HG03108 (cell line): ENCODE results near the gene TIMM13.

Source experiments
- ATAC-seq: cut with Tn5 transposase; IDR thresholded peaks from one replicate; pipeline ENCODE4 v1.9.1; 2021; ENCODE audit warnings: moderate library complexity; ENCODE audit not compliant: unreplicated experiment

The TIMM13 gene

DNA sequence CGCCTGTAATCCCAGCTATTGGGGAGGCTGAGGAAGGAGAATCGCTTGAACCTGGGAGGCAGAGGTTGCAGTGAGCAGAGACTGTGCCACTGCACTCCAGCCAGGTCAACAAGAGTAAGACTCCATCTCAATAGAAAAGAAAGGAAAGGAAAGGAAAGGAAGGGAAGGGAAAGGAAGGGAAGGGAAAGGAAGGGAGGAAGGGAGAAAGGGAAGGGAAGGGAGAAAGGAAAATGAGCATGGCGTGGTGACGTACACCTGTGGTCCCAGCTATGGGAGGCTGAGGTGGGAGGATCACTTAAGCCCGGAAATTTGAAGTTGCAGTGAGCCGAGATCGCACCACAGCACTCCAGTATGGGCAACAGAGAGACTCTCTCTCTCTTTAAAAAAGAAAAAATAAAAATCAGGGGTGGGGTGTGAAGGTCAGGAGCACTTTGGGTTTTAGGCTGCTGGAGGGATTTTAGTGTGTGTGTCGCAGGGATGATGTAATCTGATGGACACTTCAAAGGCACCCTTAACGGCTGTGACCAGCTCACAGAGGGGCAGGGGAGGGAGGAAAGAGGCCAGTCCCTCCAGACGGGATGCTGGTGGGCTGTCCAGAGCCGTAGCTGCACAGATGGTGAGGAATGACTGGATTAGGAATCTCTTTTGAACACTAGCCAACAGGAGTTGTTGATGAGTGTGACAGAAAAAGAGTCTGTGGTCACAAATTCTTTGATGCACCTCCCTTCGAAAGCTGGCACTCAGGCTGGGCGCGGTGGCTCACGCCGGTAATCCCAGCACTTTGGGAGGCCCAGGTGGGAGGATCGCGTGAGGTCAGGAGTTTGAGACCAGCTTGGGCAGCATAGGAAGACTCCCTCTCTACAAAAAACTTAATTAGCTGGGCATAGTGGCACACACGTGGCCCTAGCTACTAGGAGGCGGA, 39.8 kb downstream of the TIMM13 start:
- no peak for ATAC-seq

DNA sequence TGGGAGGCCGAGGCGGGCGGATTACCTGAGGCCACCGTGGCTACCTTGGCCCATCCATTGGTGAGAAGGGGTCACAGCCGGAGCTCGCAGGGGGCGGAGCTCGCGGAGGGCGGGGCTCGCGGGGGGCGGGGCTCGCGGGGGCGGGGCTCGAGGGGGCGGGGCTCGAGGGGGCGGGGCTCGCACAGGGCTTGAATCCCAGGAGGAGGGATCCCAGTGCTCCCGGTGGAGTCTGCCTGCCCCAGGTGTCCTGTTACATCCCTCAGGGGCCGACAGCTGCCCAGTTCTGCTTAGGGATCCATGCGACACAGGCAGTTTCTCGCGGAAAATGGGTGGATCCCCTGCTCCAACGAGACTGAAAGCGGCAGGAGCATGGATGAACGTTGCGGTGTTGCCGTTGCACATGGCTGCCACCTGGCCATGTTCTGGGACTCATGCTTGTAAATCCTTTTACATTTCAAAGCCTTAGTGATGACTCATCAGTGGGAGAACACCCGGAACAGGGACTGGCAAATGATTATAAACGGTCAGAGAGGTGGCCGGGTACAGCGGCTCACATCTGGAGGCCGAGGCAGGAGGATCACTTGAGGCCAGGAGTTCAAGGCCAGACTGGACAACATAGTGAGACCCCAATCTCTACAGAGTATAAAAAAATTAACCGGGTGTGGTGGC, 42.2 kb downstream of the TIMM13 start:
- ATAC-seq = no peak

DNA sequence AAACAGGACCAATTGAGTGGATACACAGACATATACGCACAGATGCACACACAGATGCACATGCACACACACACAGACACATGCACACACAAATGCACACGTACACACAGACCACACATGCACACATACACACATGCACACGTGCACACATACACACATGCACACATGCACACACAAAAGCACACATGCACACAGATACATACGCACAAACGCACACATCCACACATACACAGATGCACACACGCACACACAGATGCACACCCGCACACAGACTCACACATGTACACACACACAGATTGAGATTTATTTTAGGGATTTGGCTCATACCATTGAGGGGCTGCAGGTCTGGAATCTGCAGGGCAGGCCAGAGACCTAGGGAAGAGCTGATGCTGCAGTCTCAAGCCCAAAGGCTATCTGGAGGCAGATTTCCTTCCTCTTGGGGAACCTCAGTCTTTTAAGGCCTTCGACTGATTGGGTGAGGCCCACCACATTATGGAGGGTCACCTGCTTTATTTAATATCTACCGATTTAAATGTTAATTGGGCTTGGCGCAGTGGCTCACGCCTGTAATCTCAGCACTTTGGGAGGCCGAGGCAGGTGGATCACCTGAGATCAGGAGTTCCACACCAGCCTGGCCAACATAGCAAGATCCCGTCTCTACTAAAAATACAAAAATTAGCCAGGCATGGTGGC, 44.7 kb downstream of the TIMM13 start:
- no peak for ATAC-seq

DNA sequence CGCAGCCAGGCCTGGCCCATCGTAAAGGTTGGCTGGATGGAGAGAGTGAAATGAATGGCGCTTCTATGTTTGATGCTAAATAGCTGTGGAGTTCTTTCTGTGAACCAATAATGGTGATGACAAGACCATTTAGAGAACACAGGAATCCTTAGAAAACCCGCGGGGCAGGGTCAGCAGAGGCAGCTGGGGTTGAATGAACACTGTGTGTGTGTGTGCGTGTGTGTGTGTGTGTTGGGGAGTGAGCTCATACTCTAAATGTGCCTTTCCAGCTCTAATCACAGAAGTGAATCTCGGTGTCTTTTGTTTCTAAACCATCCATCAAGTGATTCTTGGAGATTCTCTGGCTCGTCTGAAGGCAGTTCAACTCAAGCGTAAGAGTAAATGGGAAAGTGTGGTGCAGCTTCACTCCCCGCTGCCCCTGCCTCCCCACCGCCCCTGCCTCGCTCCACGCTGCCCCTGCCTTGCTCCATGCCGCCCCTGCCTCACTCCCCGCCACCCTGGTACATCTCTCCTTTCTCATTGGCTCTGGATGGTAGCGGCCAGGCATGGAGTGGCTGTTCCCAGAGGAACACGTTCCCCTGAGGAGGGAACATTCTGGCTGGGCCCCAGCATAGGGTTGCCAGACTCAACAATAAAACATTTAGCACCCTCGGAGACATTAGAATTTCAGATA, 46.1 kb downstream of the TIMM13 start:
- no peak for ATAC-seq

DNA sequence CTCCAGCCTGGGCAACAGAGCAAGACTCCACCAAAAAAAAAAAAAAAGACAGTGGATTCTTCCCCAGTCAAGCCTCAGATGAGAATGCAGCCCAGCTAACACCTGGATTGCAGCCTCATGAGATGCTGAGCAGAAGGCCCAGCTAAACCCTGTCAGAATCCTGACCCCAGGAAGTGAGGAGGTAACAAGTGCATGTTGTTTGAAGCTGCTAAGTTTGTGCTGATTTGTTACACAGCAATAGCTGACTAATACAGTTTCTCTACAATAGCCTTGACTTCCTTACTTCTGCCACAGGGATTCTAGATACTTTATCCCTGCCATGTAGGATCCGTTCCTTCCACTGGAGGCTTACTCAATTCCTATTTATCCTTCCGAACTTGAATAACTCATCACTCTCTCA, 46.8 kb downstream of the TIMM13 start:
- no peak for ATAC-seq

DNA sequence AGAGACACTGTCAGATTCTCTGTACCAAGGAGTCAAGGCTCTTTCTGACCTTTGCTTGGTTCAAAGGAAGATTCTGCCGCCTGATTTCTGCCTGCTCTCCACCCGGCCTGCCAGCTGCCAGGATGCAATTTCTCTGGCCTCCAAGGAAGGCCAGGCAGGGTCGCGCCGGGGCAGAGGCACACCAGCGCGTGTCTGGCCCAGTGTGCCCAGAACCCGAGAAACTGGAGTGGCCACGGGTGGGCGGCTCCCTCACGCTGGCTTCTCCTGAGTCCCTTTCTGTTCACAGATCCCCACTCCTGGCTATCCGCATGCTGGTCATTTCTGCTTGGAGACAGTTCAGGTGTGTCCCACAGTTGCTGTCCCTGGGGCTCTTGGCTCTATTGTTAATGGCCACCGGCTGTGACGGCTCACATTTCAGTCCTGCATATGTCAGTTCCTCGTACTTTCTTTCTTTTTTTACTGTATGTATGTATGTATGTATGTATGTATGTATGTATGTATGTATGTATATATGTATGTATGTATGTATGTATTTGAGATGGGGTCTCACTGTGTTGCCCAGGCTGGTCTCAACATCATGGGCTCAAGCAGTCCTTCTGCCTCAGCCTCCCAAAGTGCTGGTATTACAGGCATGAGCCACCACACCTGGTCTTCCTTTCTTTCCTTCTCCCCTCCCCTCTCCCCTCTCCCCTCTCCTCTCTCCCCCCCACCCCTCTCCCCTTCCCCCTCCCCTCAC, 50.4 kb downstream of the TIMM13 start:
- no peak for ATAC-seq
